Large intestine (tissue), 3 donors: ENCODE data around the gene TFF2. TPM values are rescaled to one million over a fixed set of nuclear protein-coding genes. Genes with fewer than 3 reads are reported as not detected.

Experiments
- DNase-seq, 2 donors: peaks; one replicate each; pipeline versions ENCODE4 v3.0.0 to v3.0.0-alpha.2; 2013
- H3K27ac ChIP-seq: one replicate; pipeline ENCODE4 v1.5.1; 2013; ENCODE audit warnings: low read length
- H3K27me3 ChIP-seq: 2 replicates; pipeline ENCODE4 v1.6.1; 2013; ENCODE audit warnings: low read length; ENCODE audit not compliant: control insufficient read depth, insufficient read depth
- H3K36me3 ChIP-seq: 2 replicates; pipeline ENCODE4 v1.6.1; 2013; ENCODE audit warnings: low read length; ENCODE audit not compliant: control insufficient read depth, insufficient read depth
- H3K4me1 ChIP-seq: one replicate; pipeline ENCODE4 v1.6.1; 2013; ENCODE audit warnings: low read length; ENCODE audit not compliant: control insufficient read depth, insufficient read depth
- H3K4me3 ChIP-seq: one replicate; pipeline ENCODE4 v1.5.1; 2013; ENCODE audit warnings: low read length
- H3K9me3 ChIP-seq: one replicate; pipeline ENCODE4 v1.6.1; 2013; ENCODE audit warnings: mild to moderate bottlenecking, low read depth, low read length, moderate library complexity; ENCODE audit not compliant: control insufficient read depth
- WGBS: methylation state at CpG from one replicate; pipeline ENCODE4 v1.1.5; 2013; ENCODE audit warnings: low lambda C conversion rate; ENCODE audit not compliant: insufficient coverage; 5-methylcytosine and 5-hydroxymethylcytosine counted together
- polyA plus RNA-seq: library from polyadenylated mRNA; unstranded; fragments of 120-200 nt; gene quantifications from one replicate; pipeline ENCODE4 v1.2.1, GENCODE V29; 2013

Gene TFF2
- polyA plus RNA-seq, 1 donor, result 0.12 TPM

- peak in 1 of 2 donors; percentile 63 for DNase-seq
- WGBS, result no CpG with 5 or more reads among the region's 8 CpGs
- H3K36me3 ChIP-seq, result no peaks in the 10 kb centered on the region
- H3K4me1 ChIP-seq, result peaks cover 59% of the 10 kb centered on the region
- H3K27ac ChIP-seq, result peak overlapping the region; percentile 98
- H3K27me3 ChIP-seq, result no peaks in the 10 kb centered on the region
- H3K9me3 ChIP-seq, result no peaks in the 10 kb centered on the region
- no peak overlapping the region for H3K4me3 ChIP-seq
Measured at GRCh38 chr21:42384156-42384945, 33.6 kb upstream of the TFF2 start.

GRCh38 chr21:42383331-42383730 lies 32.5 kb upstream of the TFF2 start:
- H3K36me3 ChIP-seq, result no peaks in the 10 kb centered on the region
- H3K27me3 ChIP-seq, result no peaks in the 10 kb centered on the region
- H3K27ac ChIP-seq, result peak overlapping the region; percentile 98
- no CpG with 5 or more reads among the region's 6 CpGs for WGBS
- no peak for DNase-seq
- H3K4me3 ChIP-seq, result no peak overlapping the region
- peaks cover 49% of the 10 kb centered on the region for H3K4me1 ChIP-seq
- no peaks in the 10 kb centered on the region for H3K9me3 ChIP-seq

DNA sequence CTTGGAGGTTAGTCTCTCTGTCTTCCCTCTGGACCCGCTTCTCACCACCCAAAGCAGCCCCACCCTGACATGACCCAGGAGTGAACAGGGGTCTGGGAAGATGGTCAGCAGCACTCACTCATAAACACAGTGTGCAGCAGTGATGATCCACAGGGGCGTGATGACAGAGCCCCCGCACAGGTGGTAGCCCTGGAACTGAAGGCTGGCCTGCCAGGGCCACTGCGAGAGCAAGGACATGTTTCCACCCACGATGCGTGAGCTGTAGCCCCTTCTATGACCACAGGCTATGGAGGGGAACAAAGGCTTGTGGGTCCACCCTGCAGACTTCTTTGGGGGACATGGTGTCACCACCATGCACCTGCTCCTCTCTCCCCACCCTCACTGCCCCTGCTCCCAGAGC lies 32.1 kb upstream of the TFF2 start:
- no peaks in the 10 kb centered on the region for H3K36me3 ChIP-seq
- H3K4me1 ChIP-seq, result peaks cover 45% of the 10 kb centered on the region
- no peaks in the 10 kb centered on the region for H3K9me3 ChIP-seq
- no peak overlapping the region for H3K4me3 ChIP-seq
- DNase-seq, result no peak
- no peaks in the 10 kb centered on the region for H3K27me3 ChIP-seq
- no peak overlapping the region for H3K27ac ChIP-seq
- no CpG with 5 or more reads among the region's 6 CpGs for WGBS

GRCh38 chr21:42381347-42381984 lies 30.7 kb upstream of the TFF2 start:
- no CpG with 5 or more reads among the region's 1 CpG for WGBS
- peak; percentile 60 to 62 for DNase-seq
- no peaks in the 10 kb centered on the region for H3K27me3 ChIP-seq
- no peak overlapping the region for H3K4me3 ChIP-seq
- H3K4me1 ChIP-seq, result peaks cover 33% of the 10 kb centered on the region
- no peaks in the 10 kb centered on the region for H3K36me3 ChIP-seq
- H3K9me3 ChIP-seq, result no peaks in the 10 kb centered on the region
- H3K27ac ChIP-seq, result no peak overlapping the region

DNA sequence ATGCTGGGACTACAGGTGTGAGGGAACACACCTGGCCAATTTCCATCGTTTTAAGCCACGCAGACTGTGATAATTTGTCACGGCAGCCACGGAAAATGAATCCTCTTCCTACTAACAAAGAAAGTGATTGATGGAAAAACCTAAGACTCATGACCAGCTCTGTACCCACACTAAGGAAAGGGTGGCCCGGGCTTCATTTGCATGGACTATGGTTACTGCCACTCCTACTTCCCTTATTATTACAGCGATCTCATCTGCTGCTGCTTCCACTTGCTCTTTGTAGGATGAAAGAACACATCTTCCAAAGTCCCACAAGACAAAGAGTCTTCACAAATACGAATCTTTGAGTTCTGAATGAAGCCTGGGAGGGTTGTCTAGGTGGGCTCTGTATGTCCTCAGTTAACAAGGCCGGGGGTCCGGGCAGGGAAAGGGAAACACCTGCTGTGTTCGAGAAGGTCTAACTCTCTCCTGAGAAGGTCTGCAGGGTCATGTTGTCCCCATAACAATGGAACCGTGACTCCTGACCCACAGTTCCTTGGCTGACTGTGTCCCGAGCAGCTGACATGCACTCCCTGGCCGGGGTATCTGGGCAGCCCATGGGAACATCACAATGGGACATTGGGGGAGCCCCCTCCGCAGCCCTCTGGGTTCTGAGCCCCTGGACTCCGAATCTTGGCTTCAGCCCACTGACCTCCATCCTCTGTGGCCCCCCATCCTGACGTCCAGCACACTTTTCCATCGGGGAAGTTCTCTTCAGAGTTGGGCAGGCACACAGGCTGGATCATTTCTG lies 28.8 kb upstream of the TFF2 start:
- Histone ChIP-seq H3K27ac (no peak overlapping the region), H3K9me3 (no peaks in the 10 kb centered on the region), H3K4me1 (peaks cover 25% of the 10 kb centered on the region), H3K36me3 (no peaks in the 10 kb centered on the region), H3K27me3 (no peaks in the 10 kb centered on the region), H3K4me3 (no peak overlapping the region)
- 80% methylated on average over 1 of the region's 17 CpGs for WGBS
- no peak for DNase-seq

DNA sequence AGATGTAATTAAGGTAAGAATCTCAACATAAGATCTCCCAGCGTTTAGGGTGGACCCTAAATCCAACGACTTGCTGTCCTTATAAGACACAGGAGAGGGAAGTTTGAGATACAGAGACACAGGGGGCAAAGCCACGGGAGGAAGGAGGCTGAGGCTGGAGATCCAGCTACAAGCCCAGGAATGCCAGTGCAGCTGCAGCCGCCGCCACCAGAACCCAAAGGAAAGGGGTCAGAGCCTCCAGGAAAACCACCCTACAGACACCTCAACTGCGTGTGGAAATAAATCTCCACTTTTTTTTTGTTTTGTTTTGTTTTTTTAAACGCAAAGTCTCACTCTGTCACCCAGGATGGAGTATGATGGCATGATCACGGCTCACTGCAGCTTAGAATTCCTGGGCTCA lies 27.6 kb upstream of the TFF2 start:
- Histone ChIP-seq H3K4me3 (no peak overlapping the region), H3K4me1 (peaks cover 14% of the 10 kb centered on the region), H3K27ac (no peak overlapping the region), H3K36me3 (no peaks in the 10 kb centered on the region), H3K9me3 (no peaks in the 10 kb centered on the region), H3K27me3 (no peaks in the 10 kb centered on the region)
- DNase-seq, result no peak
- no CpG with 5 or more reads among the region's 8 CpGs for WGBS

DNA sequence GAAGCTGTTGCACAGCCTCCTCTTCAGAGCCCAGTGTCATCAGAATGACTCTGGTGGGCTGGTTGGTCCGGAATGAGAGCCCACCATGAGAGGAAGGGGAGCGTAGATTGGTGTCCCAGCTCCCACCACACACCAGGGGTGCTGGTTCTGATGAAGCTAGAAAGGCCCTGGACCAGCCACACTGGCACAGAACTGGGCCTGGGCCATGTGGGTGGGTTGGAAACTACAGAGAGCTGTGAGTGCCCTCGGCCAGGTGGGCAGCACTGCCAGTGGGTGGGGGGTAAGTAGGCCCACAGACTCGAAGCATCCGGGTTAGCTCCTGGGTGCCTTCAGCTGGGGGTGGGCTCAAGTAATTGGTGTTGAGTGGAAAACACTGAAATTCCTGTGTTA lies 27.2 kb upstream of the TFF2 start:
- no peak for DNase-seq
- Histone ChIP-seq H3K9me3 (no peaks in the 10 kb centered on the region), H3K36me3 (no peaks in the 10 kb centered on the region), H3K27ac (no peak overlapping the region), H3K27me3 (no peaks in the 10 kb centered on the region), H3K4me3 (no peak overlapping the region), H3K4me1 (peaks cover 10% of the 10 kb centered on the region)
- WGBS, result no CpG with 5 or more reads among the region's 5 CpGs

DNA sequence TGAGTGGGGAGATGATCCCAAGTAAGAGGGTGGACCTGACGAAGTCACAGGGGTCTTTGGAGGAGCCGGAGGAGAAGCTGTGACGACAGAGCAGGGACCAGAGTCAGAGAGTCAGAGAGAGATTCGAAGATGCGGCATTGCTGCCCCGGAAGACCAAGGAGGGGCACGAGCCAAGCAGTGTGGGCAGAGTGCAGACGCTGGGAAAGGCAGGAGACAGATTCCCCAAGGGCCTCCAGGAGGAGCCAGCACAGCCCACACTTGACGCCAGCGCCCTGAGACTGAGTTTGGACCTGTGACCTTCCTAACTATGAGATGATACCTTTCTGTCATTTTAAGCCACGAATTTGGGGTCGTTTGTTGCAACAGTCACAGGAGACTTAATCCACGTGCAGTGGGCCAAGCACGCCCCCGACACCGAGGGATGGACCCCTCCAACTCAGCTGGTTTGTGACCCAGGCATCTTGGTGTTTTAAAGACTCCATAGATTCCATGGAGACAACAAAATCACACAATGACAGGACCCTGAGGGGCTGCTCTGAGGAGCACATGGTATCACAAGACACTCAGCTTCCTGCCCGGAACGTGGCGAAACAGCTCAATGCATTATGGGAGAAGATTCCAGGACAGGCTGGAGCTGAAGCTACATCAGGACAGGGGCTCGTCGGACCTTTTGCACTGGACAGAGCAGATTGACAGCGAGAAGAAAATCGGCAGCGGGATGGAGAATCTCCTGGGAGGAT lies 26.6 kb upstream of the TFF2 start:
- Histone ChIP-seq H3K4me1 (peaks cover 10% of the 10 kb centered on the region), H3K9me3 (no peaks in the 10 kb centered on the region), H3K27me3 (no peaks in the 10 kb centered on the region), H3K36me3 (no peaks in the 10 kb centered on the region), H3K27ac (no peak overlapping the region), H3K4me3 (no peak overlapping the region)
- WGBS, result no CpG with 5 or more reads among the region's 24 CpGs
- no peak for DNase-seq

DNA sequence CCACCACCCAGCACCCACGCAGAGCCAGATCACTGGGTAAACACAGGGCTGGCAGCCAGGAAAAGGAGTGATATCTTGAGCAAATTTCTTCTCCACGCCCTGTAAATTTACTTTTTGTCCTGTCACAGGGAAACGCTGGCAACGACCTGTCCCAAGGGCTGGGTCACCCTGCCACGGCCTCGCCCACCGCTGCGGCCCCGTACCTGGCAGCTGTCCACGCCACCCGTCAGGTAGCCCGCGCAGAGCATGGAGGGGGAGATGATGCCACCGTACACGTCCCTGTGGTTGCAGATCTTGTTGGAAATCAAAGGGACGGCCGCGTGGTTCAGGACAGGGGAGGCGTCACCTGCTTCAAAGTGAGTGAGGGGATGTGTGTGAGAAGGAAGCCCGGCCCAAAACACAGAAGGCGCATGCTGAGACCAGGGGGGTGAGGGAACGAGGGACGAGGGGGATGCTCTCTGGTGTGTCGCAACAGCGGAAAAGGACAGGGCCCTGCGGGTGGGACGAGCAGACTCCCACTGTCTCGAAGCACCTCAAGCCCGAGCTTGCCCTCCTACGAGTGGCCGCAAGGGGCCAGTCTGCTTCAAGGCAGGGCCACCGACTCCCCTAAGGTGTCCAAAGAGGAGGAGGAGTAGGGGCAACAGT lies 25.7 kb upstream of the TFF2 start:
- Histone ChIP-seq H3K4me3 (no peak overlapping the region), H3K4me1 (peaks cover 10% of the 10 kb centered on the region), H3K27me3 (no peaks in the 10 kb centered on the region), H3K27ac (no peak overlapping the region), H3K9me3 (no peaks in the 10 kb centered on the region), H3K36me3 (no peaks in the 10 kb centered on the region)
- peak in 1 of 2 donors; percentile 38 for DNase-seq
- WGBS, result no CpG with 5 or more reads among the region's 32 CpGs

DNA sequence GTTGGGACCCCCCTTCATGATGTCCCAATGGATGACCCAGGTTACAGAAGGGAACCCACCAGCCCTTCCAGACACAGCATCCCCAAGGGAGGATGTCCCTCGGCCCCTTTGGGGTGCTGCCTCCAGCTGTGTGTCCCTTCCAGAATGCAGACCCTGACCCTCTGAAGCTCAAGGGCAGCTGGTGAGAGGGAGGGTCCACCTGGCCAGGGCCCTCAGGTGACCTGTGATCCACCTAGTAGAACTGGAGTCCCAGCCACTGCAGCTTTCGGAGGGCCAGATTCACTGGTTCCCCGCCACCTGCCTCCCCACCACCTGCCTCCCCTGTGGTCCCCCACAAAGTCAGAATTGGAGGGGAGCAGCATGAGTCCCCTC lies 25.2 kb upstream of the TFF2 start:
- Histone ChIP-seq H3K4me1 (peaks cover 10% of the 10 kb centered on the region), H3K27ac (no peak overlapping the region), H3K27me3 (no peaks in the 10 kb centered on the region), H3K36me3 (no peaks in the 10 kb centered on the region), H3K9me3 (no peaks in the 10 kb centered on the region), H3K4me3 (no peak overlapping the region)
- DNase-seq, result no peak
- no CpG with 5 or more reads among the region's 3 CpGs for WGBS
